ENCODE results near the gene FAM117B. TPM values are rescaled to one million over a fixed set of nuclear protein-coding genes. Genes with fewer than 3 reads are reported as not detected.

Gene FAM117B
- total RNA-seq, 1 donor from 2014 or later: 2.1 TPM

DNA sequence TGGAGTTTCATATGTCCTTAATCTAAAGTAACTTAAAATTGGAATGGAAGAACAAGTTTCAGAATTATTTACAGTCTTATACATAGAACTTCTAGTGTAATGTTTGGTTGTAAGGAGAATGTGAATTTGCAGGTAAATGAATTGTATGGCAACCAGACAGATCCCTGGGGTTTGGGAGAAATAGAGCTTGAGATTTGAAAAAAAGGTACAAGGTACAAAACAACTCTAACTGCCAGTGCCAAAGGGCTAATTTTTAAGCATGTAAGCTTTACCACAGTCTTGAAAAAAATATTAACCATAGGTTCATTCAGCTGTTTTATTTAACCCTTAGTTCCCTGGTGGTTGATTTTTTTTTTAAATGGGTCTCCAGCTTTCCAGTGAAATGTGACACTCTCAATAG lies 133.5 kb downstream of the FAM117B start:
- Histone ChIP-seq H3K4me1 (ENCODE audit: control insufficient read depth in 3 of 3, insufficient read depth in 3 of 3, low read length in 3 of 3) (no peaks in the 10 kb centered on the region), H3K27me3 (ENCODE audit: control insufficient read depth in 3 of 3, insufficient read depth in 3 of 3, low read length in 3 of 3) (no peaks in the 10 kb centered on the region), H3K9ac (ENCODE audit: low read depth in 1 of 3, low read length in 3 of 3) (no peak overlapping the region), H3K27ac (ENCODE audit: low read depth, low read length) (no peak overlapping the region), H3K36me3 (ENCODE audit: control insufficient read depth in 3 of 3, insufficient read depth in 3 of 3, low read length in 3 of 3) (peaks cover 7 to 10% (median 7%) of the 10 kb centered on the region in 3 donors), H3K9me3 (ENCODE audit: control insufficient read depth in 3 of 3, low read length in 3 of 3) (no peaks in the 10 kb centered on the region), H3K4me3 (ENCODE audit: low read length in 3 of 3) (no peak overlapping the region)

GRCh38 chr2:202769201-202769600 lies 134.4 kb downstream of the FAM117B start:
- no peak overlapping the region for H3K4me3 ChIP-seq (ENCODE audit: low read length in 3 of 3)
- H3K27ac ChIP-seq (ENCODE audit: low read depth, low read length): no peak overlapping the region
- H3K36me3 ChIP-seq (ENCODE audit: control insufficient read depth in 3 of 3, insufficient read depth in 3 of 3, low read length in 3 of 3): peaks cover 7 to 13% (median 7%) of the 10 kb centered on the region in 3 donors
- no peak overlapping the region for H3K9ac ChIP-seq (ENCODE audit: low read depth in 1 of 3, low read length in 3 of 3)
- no peaks in the 10 kb centered on the region for H3K4me1 ChIP-seq (ENCODE audit: control insufficient read depth in 3 of 3, insufficient read depth in 3 of 3, low read length in 3 of 3)
- H3K9me3 ChIP-seq (ENCODE audit: control insufficient read depth in 3 of 3, low read length in 3 of 3): no peaks in the 10 kb centered on the region
- H3K27me3 ChIP-seq (ENCODE audit: control insufficient read depth in 3 of 3, insufficient read depth in 3 of 3, low read length in 3 of 3): no peaks in the 10 kb centered on the region

DNA sequence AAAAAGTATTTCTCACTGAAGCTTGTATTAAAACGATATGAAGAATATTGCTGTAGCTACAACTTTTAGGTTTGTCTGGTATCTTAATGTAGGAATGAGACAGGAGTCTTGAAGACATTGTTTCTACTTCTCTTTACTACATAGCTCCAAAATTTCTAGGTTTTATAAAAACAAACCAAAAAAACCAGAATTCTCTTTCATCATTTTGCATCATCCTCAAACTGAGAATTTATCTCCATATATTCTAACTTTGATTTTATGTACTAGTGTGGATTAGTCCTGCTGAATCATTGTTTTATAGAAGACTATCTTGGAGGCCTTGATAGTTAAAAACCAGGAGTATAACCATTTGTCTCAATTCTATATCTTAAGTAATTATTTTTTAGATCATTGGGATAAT lies 136.6 kb downstream of the FAM117B start:
- H3K9ac ChIP-seq (ENCODE audit: low read depth in 1 of 3, low read length in 3 of 3): no peak overlapping the region
- peaks cover 0 to 9% (median 3%) of the 10 kb centered on the region in 3 donors for H3K36me3 ChIP-seq (ENCODE audit: control insufficient read depth in 3 of 3, insufficient read depth in 3 of 3, low read length in 3 of 3)
- no peaks in the 10 kb centered on the region for H3K9me3 ChIP-seq (ENCODE audit: control insufficient read depth in 3 of 3, low read length in 3 of 3)
- no peaks in the 10 kb centered on the region for H3K4me1 ChIP-seq (ENCODE audit: control insufficient read depth in 3 of 3, insufficient read depth in 3 of 3, low read length in 3 of 3)
- no peak overlapping the region for H3K27ac ChIP-seq (ENCODE audit: low read depth, low read length)
- no peak overlapping the region for H3K4me3 ChIP-seq (ENCODE audit: low read length in 3 of 3)
- no peaks in the 10 kb centered on the region for H3K27me3 ChIP-seq (ENCODE audit: control insufficient read depth in 3 of 3, insufficient read depth in 3 of 3, low read length in 3 of 3)

GRCh38 chr2:202771741-202772460 lies 137.1 kb downstream of the FAM117B start:
- no peak overlapping the region for H3K27ac ChIP-seq (ENCODE audit: low read depth, low read length)
- H3K4me3 ChIP-seq (ENCODE audit: low read length in 3 of 3): no peak overlapping the region
- H3K36me3 ChIP-seq (ENCODE audit: control insufficient read depth in 3 of 3, insufficient read depth in 3 of 3, low read length in 3 of 3): peaks cover 0 to 9% (median 3%) of the 10 kb centered on the region in 3 donors
- no peak overlapping the region for H3K9ac ChIP-seq (ENCODE audit: low read depth in 1 of 3, low read length in 3 of 3)
- H3K27me3 ChIP-seq (ENCODE audit: control insufficient read depth in 3 of 3, insufficient read depth in 3 of 3, low read length in 3 of 3): no peaks in the 10 kb centered on the region
- no peaks in the 10 kb centered on the region for H3K4me1 ChIP-seq (ENCODE audit: control insufficient read depth in 3 of 3, insufficient read depth in 3 of 3, low read length in 3 of 3)
- H3K9me3 ChIP-seq (ENCODE audit: control insufficient read depth in 3 of 3, low read length in 3 of 3): no peaks in the 10 kb centered on the region

DNA sequence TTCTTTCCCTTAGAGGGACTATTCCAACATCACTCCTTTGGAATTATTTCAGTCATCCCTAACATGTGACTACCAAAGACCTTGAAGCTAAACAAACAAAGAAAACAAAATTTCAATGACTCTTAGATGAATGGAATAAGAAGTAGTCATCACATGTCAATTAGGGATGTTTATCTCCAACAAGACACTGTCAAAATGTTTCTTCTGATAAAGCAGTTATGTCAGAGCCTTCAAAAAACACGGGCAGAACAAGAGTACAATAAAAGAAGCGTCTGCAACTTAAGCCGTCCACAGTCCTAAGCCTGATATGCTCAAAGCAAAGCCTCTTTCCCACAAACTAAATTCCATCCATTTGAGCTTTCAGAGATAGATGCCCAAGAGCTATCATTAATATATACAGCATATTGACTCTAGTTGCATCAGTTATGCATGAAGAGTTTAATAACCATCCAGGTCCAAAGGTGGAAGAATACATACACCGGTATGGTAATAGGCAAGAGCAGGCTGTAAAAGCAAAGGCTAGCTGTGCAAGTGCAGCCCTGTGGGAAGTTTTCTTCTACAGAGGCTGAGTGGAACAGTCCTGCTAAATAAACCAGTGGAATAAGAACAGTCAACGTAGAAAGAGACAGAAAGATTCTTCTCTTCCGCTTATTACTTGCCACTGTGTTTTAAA lies 138.7 kb downstream of the FAM117B start:
- Histone ChIP-seq H3K27me3 (ENCODE audit: control insufficient read depth in 3 of 3, insufficient read depth in 3 of 3, low read length in 3 of 3) (no peaks in the 10 kb centered on the region), H3K4me1 (ENCODE audit: control insufficient read depth in 3 of 3, insufficient read depth in 3 of 3, low read length in 3 of 3) (no peaks in the 10 kb centered on the region), H3K9me3 (ENCODE audit: control insufficient read depth in 3 of 3, low read length in 3 of 3) (no peaks in the 10 kb centered on the region), H3K27ac (ENCODE audit: low read depth, low read length) (no peak overlapping the region), H3K4me3 (ENCODE audit: low read length in 3 of 3) (no peak overlapping the region), H3K36me3 (ENCODE audit: control insufficient read depth in 3 of 3, insufficient read depth in 3 of 3, low read length in 3 of 3) (peaks cover 0 to 9% (median 3%) of the 10 kb centered on the region in 3 donors), H3K9ac (ENCODE audit: low read depth in 1 of 3, low read length in 3 of 3) (no peak overlapping the region)

- Histone ChIP-seq H3K27ac (ENCODE audit: low read depth, low read length) (no peak overlapping the region), H3K9ac (ENCODE audit: low read depth in 1 of 3, low read length in 3 of 3) (no peak overlapping the region), H3K4me3 (ENCODE audit: low read length in 3 of 3) (no peak overlapping the region), H3K4me1 (ENCODE audit: control insufficient read depth in 3 of 3, insufficient read depth in 3 of 3, low read length in 3 of 3) (no peaks in the 10 kb centered on the region), H3K36me3 (ENCODE audit: control insufficient read depth in 3 of 3, insufficient read depth in 3 of 3, low read length in 3 of 3) (peaks cover 0 to 11% (median 3%) of the 10 kb centered on the region in 3 donors), H3K9me3 (ENCODE audit: control insufficient read depth in 3 of 3, low read length in 3 of 3) (no peaks in the 10 kb centered on the region), H3K27me3 (ENCODE audit: control insufficient read depth in 3 of 3, insufficient read depth in 3 of 3, low read length in 3 of 3) (no peaks in the 10 kb centered on the region)
These were observed 139.3 kb downstream of the FAM117B start for GRCh38 chr2:202774104-202774503.

- Histone ChIP-seq H3K9ac (ENCODE audit: low read depth in 1 of 3, low read length in 3 of 3) (no peak overlapping the region), H3K27ac (ENCODE audit: low read depth, low read length) (no peak overlapping the region), H3K4me3 (ENCODE audit: low read length in 3 of 3) (no peak overlapping the region), H3K9me3 (ENCODE audit: control insufficient read depth in 3 of 3, low read length in 3 of 3) (no peaks in the 10 kb centered on the region), H3K27me3 (ENCODE audit: control insufficient read depth in 3 of 3, insufficient read depth in 3 of 3, low read length in 3 of 3) (no peaks in the 10 kb centered on the region), H3K4me1 (ENCODE audit: control insufficient read depth in 3 of 3, insufficient read depth in 3 of 3, low read length in 3 of 3) (no peaks in the 10 kb centered on the region), H3K36me3 (ENCODE audit: control insufficient read depth in 3 of 3, insufficient read depth in 3 of 3, low read length in 3 of 3) (peaks cover 0 to 16% (median 8%) of the 10 kb centered on the region in 3 donors)
These were observed 143.4 kb downstream of the FAM117B start for GRCh38 chr2:202778217-202778616.

DNA sequence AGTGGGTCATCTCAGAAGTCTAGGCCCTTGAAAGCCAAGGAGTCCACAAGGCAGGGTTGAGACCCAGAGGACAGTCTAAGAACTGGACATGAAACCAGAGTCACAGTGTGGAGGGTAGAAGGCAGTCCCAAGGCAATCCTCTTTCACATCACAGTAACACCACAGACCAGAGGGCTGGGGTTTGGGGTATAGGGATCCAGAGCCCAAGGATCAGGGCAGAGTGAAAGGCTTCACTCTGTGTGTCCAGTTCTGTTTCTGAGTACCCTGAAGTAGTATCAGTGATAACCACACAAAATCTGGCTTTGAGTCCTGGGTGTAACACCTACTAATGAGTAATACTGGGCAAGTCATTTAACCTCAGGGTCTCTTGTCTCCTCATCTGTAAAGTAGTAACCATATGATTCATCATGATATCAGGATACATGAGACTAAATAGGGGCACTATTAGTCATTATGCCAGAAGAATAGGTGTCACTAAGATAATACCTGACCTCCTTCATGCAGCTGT lies 145.8 kb downstream of the FAM117B start:
- Histone ChIP-seq H3K4me3 (ENCODE audit: low read length in 3 of 3) (no peak overlapping the region), H3K9ac (ENCODE audit: low read depth in 1 of 3, low read length in 3 of 3) (no peak overlapping the region), H3K27me3 (ENCODE audit: control insufficient read depth in 3 of 3, insufficient read depth in 3 of 3, low read length in 3 of 3) (no peaks in the 10 kb centered on the region), H3K4me1 (ENCODE audit: control insufficient read depth in 3 of 3, insufficient read depth in 3 of 3, low read length in 3 of 3) (no peaks in the 10 kb centered on the region), H3K9me3 (ENCODE audit: control insufficient read depth in 3 of 3, low read length in 3 of 3) (no peaks in the 10 kb centered on the region), H3K36me3 (ENCODE audit: control insufficient read depth in 3 of 3, insufficient read depth in 3 of 3, low read length in 3 of 3) (peaks cover 0 to 7% (median 5%) of the 10 kb centered on the region in 3 donors), H3K27ac (ENCODE audit: low read depth, low read length) (no peak overlapping the region)

- H3K27ac ChIP-seq (ENCODE audit: low read depth, low read length): no peak overlapping the region
- no peak overlapping the region for H3K9ac ChIP-seq (ENCODE audit: low read depth in 1 of 3, low read length in 3 of 3)
- H3K4me3 ChIP-seq (ENCODE audit: low read length in 3 of 3): no peak overlapping the region
- no peaks in the 10 kb centered on the region for H3K4me1 ChIP-seq (ENCODE audit: control insufficient read depth in 3 of 3, insufficient read depth in 3 of 3, low read length in 3 of 3)
- H3K27me3 ChIP-seq (ENCODE audit: control insufficient read depth in 3 of 3, insufficient read depth in 3 of 3, low read length in 3 of 3): no peaks in the 10 kb centered on the region
- peaks cover 5 to 7% (median 5%) of the 10 kb centered on the region in 3 donors for H3K36me3 ChIP-seq (ENCODE audit: control insufficient read depth in 3 of 3, insufficient read depth in 3 of 3, low read length in 3 of 3)
- no peaks in the 10 kb centered on the region for H3K9me3 ChIP-seq (ENCODE audit: control insufficient read depth in 3 of 3, low read length in 3 of 3)
These were observed 148.3 kb downstream of the FAM117B start for GRCh38 chr2:202782940-202783558.

- Histone ChIP-seq H3K4me1 (ENCODE audit: control insufficient read depth in 3 of 3, insufficient read depth in 3 of 3, low read length in 3 of 3) (no peaks in the 10 kb centered on the region), H3K27me3 (ENCODE audit: control insufficient read depth in 3 of 3, insufficient read depth in 3 of 3, low read length in 3 of 3) (no peaks in the 10 kb centered on the region), H3K27ac (ENCODE audit: low read depth, low read length) (no peak overlapping the region), H3K4me3 (ENCODE audit: low read length in 3 of 3) (no peak overlapping the region), H3K9ac (ENCODE audit: low read depth in 1 of 3, low read length in 3 of 3) (no peak overlapping the region), H3K36me3 (ENCODE audit: control insufficient read depth in 3 of 3, insufficient read depth in 3 of 3, low read length in 3 of 3) (peaks cover 0 to 7% (median 2%) of the 10 kb centered on the region in 3 donors), H3K9me3 (ENCODE audit: control insufficient read depth in 3 of 3, low read length in 3 of 3) (no peaks in the 10 kb centered on the region)
These were observed 152.1 kb downstream of the FAM117B start for GRCh38 chr2:202786842-202787241.

Data from skeletal muscle tissue (tissue), 4 donors.